Neural cell (in vitro differentiated cells): ENCODE data around the gene HCK. TPM values are rescaled to one million over a fixed set of nuclear protein-coding genes. Genes with fewer than 3 reads are reported as not detected.

ENCODE experiments used
- H2AFZ ChIP-seq: fragments of 200-600, 300-800 bp; sonication (generic), shearing (Covaris generic); 2 replicates; pipeline ENCODE4 v1.6.0; 2014; ENCODE audit warnings: low read depth, mild to moderate bottlenecking, antibody characterized with exemption, low read length, moderate library complexity
- H3F3A ChIP-seq: fragments of 200-600 bp; shearing (Covaris generic); 2 replicates; pipeline ENCODE4 v1.6.1; 2016; ENCODE audit warnings: mild to moderate bottlenecking, moderate library complexity, mixed read lengths, antibody characterized with exemption, low read length; ENCODE audit not compliant: insufficient read depth, poor library complexity, severe bottlenecking
- H3K27ac ChIP-seq: fragments of 200-600, 300-800 bp; sonication (generic), shearing (Covaris generic); 2 replicates; pipeline ENCODE4 v1.5.1; 2014; ENCODE audit warnings: mild to moderate bottlenecking, low read length, moderate library complexity
- H3K27me3 ChIP-seq: fragments of 300-800, 200-600 bp; sonication (generic), shearing (Covaris generic); 2 replicates; pipeline ENCODE4 v1.6.0; 2014; ENCODE audit warnings: mild to moderate bottlenecking, low read depth, low read length, moderate library complexity; ENCODE audit not compliant: insufficient read depth
- H3K36me3 ChIP-seq: fragments of 300-800, 200-600 bp; sonication (generic), shearing (Covaris generic); 2 replicates; pipeline ENCODE4 v1.5.1; 2014; ENCODE audit warnings: mild to moderate bottlenecking, antibody characterized with exemption, low read length, moderate library complexity; ENCODE audit not compliant: insufficient read depth
- H3K4me2 ChIP-seq: fragments of 300-800, 200-600 bp; sonication (generic), shearing (Covaris generic); 2 replicates; pipeline ENCODE4 v1.6.0; 2014; ENCODE audit warnings: mild to moderate bottlenecking, low read length
- H3K4me3 ChIP-seq: fragments of 300-800, 200-600 bp; sonication (generic), shearing (Covaris generic); 2 replicates; pipeline ENCODE4 v1.5.1; 2014; ENCODE audit warnings: mild to moderate bottlenecking, low read length, moderate library complexity
- H3K79me2 ChIP-seq: fragments of 200-600 bp; shearing (Covaris generic); replicated peaks from 2 replicates; pipeline ENCODE4 v1.6.0; 2014; ENCODE audit warnings: mild to moderate bottlenecking, low read length, moderate library complexity; ENCODE audit not compliant: insufficient read depth
- H3K9ac ChIP-seq: fragments of 300-800, 200-600 bp; sonication (generic), shearing (Covaris generic); 2 replicates; pipeline ENCODE4 v1.6.1; 2016; ENCODE audit warnings: mild to moderate bottlenecking, low read length, mixed read lengths
- H3K9me2 ChIP-seq: fragments of 200-600 bp; shearing (Covaris generic); 2 replicates; pipeline ENCODE4 v1.6.1; 2016; ENCODE audit warnings: mild to moderate bottlenecking, low read length, mixed read lengths; ENCODE audit not compliant: insufficient read depth
- H3K9me3 ChIP-seq: fragments of 200-600, 300-800 bp; sonication (generic), shearing (Covaris generic); 2 replicates; pipeline ENCODE4 v1.6.1; 2016; ENCODE audit warnings: mild to moderate bottlenecking, mixed run types, low read length, moderate library complexity, mixed read lengths
- H4K20me1 ChIP-seq: fragments of 200-600 bp; shearing (Covaris generic); 2 replicates; pipeline ENCODE4 v1.6.1; 2016; ENCODE audit warnings: mild to moderate bottlenecking, mixed run types; ENCODE audit not compliant: insufficient read depth
- CTCF ChIP-seq: fragments of 450-650 bp; IDR thresholded peaks from 2 replicates; pipeline ENCODE4 v1.5.1; 2014; ENCODE audit warnings: antibody characterized with exemption, mild to moderate bottlenecking, moderate library complexity; ENCODE audit not compliant: poor library complexity, severe bottlenecking
- EP300 ChIP-seq: fragments of 450-650 bp; conservative IDR thresholded peaks from 2 replicates; pipeline ENCODE4 v1.6.1; 2014; ENCODE audit warnings: antibody characterized with exemption, mild to moderate bottlenecking, moderate library complexity; ENCODE audit not compliant: poor library complexity, severe bottlenecking
- EZH2 ChIP-seq: fragments of 200-600, 300-800 bp; shearing (Covaris generic), sonication (generic); IDR thresholded peaks from 2 replicates; pipeline ENCODE4 v1.6.1; 2014; ENCODE audit warnings: antibody characterized with exemption, low read length, borderline replicate concordance, mild to moderate bottlenecking; ENCODE audit not compliant: insufficient read depth, poor library complexity, severe bottlenecking
- MXI1 ChIP-seq: fragments of 450-650 bp; conservative IDR thresholded peaks from 2 replicates; pipeline ENCODE4 v1.6.1; 2014; ENCODE audit warnings: antibody characterized with exemption, mild to moderate bottlenecking; ENCODE audit not compliant: poor library complexity, severe bottlenecking
- POLR2AphosphoS5 ChIP-seq: IDR thresholded peaks from 2 replicates; pipeline ENCODE4 v1.6.1; 2012
- RAD21 ChIP-seq: fragments of 450-650 bp; conservative IDR thresholded peaks from 2 replicates; pipeline ENCODE4 v1.6.1; 2014; ENCODE audit warnings: antibody characterized with exemption, mild to moderate bottlenecking, moderate library complexity
- SMC3 ChIP-seq: fragments of 450-650 bp; conservative IDR thresholded peaks from 2 replicates; pipeline ENCODE4 v1.6.1; 2014; ENCODE audit warnings: antibody characterized with exemption, mild to moderate bottlenecking, moderate library complexity; ENCODE audit not compliant: poor library complexity
- TAF1 ChIP-seq: IDR thresholded peaks from 2 replicates; pipeline ENCODE4 v1.6.1; 2012; ENCODE audit warnings: low read depth
- polyA plus RNA-seq: library from polyadenylated mRNA; depleted of rRNA; stranded (reverse); fragments of >200 nt; gene quantifications from 2 replicates; pipeline ENCODE4 v1.2.3, GENCODE V29; 2014

HCK gene
- polyA plus RNA-seq, 1 donor from 2014 or later: 0.58 TPM

- Histone ChIP-seq H3K79me2 (no peaks in the 10 kb centered on the region), H3K9me3 (no peaks in the 10 kb centered on the region), H3K9ac (no peak overlapping the region), H3K27ac (no peak overlapping the region), H3K4me2 (no peak overlapping the region), H3F3A (no peaks in the 10 kb centered on the region), H3K27me3 (peaks cover 14% of the 10 kb centered on the region), H3K9me2 (no peaks in the 10 kb centered on the region), H2AFZ (no peak overlapping the region), H4K20me1 (no peaks in the 10 kb centered on the region), H3K36me3 (no peaks in the 10 kb centered on the region), H3K4me3 (no peak overlapping the region)
- TF ChIP-seq EP300 (no peak), MXI1 (no peak), SMC3 (no peak), CTCF (no peak), RAD21 (no peak), POLR2AphosphoS5 (no peak), EZH2 (no peak)
Measured at GRCh38 chr20:32028647-32029372, 23.2 kb upstream of the HCK start.

GRCh38 chr20:32029561-32029960 is 22.5 kb upstream of the HCK start:
- Histone ChIP-seq H2AFZ (no peak overlapping the region), H3K27me3 (peaks cover 15% of the 10 kb centered on the region), H3K4me2 (no peak overlapping the region), H3K9me3 (no peaks in the 10 kb centered on the region), H3K4me3 (no peak overlapping the region), H4K20me1 (no peaks in the 10 kb centered on the region), H3F3A (no peaks in the 10 kb centered on the region), H3K36me3 (no peaks in the 10 kb centered on the region), H3K9ac (no peak overlapping the region), H3K9me2 (no peaks in the 10 kb centered on the region), H3K27ac (no peak overlapping the region), H3K79me2 (no peaks in the 10 kb centered on the region)
- TF ChIP-seq CTCF (no peak), TAF1 (no peak), RAD21 (no peak)
